Chondrocyte (in vitro differentiated cells): ENCODE measurements around the gene NLN. TPM values are rescaled to one million over a fixed set of nuclear protein-coding genes. Genes with fewer than 3 reads are reported as not detected.
"Not testable (repeated sequence)": the region's sequence is repeated elsewhere in the genome, so short reads cannot be mapped to it uniquely, and the experiment has no call there.

ENCODE experiments used
- DNase-seq: peaks from one replicate; pipeline ENCODE4 v3.0.0; 2021; ENCODE audit warnings: mixed read lengths, low spot score
- H3K27ac Mint-ChIP-seq: one replicate; pipeline ENCODE4 v1.8.0; 2021; ENCODE audit warnings: mild to moderate bottlenecking, moderate library complexity, mixed read lengths; ENCODE audit not compliant: unreplicated experiment
- H3K27me3 Mint-ChIP-seq: 2 replicates; pipeline ENCODE4 v1.8.0; 2021; ENCODE audit warnings: low read depth, mixed read lengths
- H3K36me3 Mint-ChIP-seq: 2 replicates; pipeline ENCODE4 v1.8.0; 2021; ENCODE audit warnings: low read depth, mixed read lengths
- H3K4me1 Mint-ChIP-seq: 2 replicates; pipeline ENCODE4 v1.8.0; 2021; ENCODE audit warnings: low read depth, mild to moderate bottlenecking, mixed read lengths
- H3K4me3 Mint-ChIP-seq: one replicate; pipeline ENCODE4 v1.8.0; 2021; ENCODE audit warnings: mild to moderate bottlenecking, moderate library complexity, mixed read lengths; ENCODE audit not compliant: unreplicated experiment
- H3K9me3 Mint-ChIP-seq: 2 replicates; pipeline ENCODE4 v1.8.0; 2021; ENCODE audit warnings: low read depth, mixed read lengths
- CTCF ChIP-seq: fragments of 200-600 bp; sonication (generic); IDR thresholded peaks from 2 replicates; pipeline ENCODE4 v1.5.0; 2021; ENCODE audit warnings: antibody characterized with exemption, mild to moderate bottlenecking, moderate library complexity
- total RNA-seq: library from RNA; stranded (reverse); gene quantifications from 3 replicates; pipeline ENCODE4 v1.2.1, GENCODE V29; 2021

NLN gene
- total RNA-seq, 1 donor from 2014 or later = 38.6 TPM

- no peak overlapping the region for H3K4me3 Mint-ChIP-seq
- no peak overlapping the region for H3K27ac Mint-ChIP-seq
- no peaks in the 10 kb centered on the region for H3K27me3 Mint-ChIP-seq
These were observed 81.8 kb downstream of the NLN start for GRCh38 chr5:65803699-65804391.

GRCh38 chr5:65805089-65805488 is 83.1 kb downstream of the NLN start:
- Mint-ChIP-seq H3K36me3 (peaks cover 17% of the 10 kb centered on the region), H3K27me3 (no peaks in the 10 kb centered on the region), H3K4me1 (peaks cover 27% of the 10 kb centered on the region), H3K27ac (no peak overlapping the region), H3K4me3 (no peak overlapping the region), H3K9me3 (no peaks in the 10 kb centered on the region)
- TF ChIP-seq CTCF = no peak
- DNase-seq = no peak

More at GRCh38 chr5:65803699-65804391, 81.8 kb downstream of the NLN start:
- Mint-ChIP-seq H3K4me1 (peaks cover 20% of the 10 kb centered on the region), H3K36me3 (peaks cover 10% of the 10 kb centered on the region), H3K9me3 (no peaks in the 10 kb centered on the region)
- no peak for TF ChIP-seq CTCF
- no peak for DNase-seq

- Mint-ChIP-seq H3K36me3 (peaks cover 23% of the 10 kb centered on the region), H3K4me1 (peaks cover 17% of the 10 kb centered on the region)
- H3K27ac Mint-ChIP-seq = not testable (repeated sequence)
These were observed 85.5 kb downstream of the NLN start for GRCh38 chr5:65807494-65807893.

GRCh38 chr5:65808251-65808741 is 86.3 kb downstream of the NLN start:
- H3K9me3 Mint-ChIP-seq = no peaks in the 10 kb centered on the region
- H3K36me3 Mint-ChIP-seq = peaks cover 30% of the 10 kb centered on the region
- peak overlapping the region; percentile 85 for H3K27ac Mint-ChIP-seq
- TF ChIP-seq CTCF = no peak
- H3K4me3 Mint-ChIP-seq = no peak overlapping the region
- no peaks in the 10 kb centered on the region for H3K27me3 Mint-ChIP-seq
- peaks cover 17% of the 10 kb centered on the region for H3K4me1 Mint-ChIP-seq
- DNase-seq = no peak

More at GRCh38 chr5:65807494-65807893, 85.5 kb downstream of the NLN start:
- H3K27me3 Mint-ChIP-seq, H3K4me3 Mint-ChIP-seq, DNase-seq, H3K9me3 Mint-ChIP-seq: not testable (repeated sequence)

- H3K4me1 Mint-ChIP-seq = peaks cover 17% of the 10 kb centered on the region
- H3K9me3 Mint-ChIP-seq = no peaks in the 10 kb centered on the region
- peak overlapping the region; percentile 85 for H3K27ac Mint-ChIP-seq
- no peak for DNase-seq
- H3K27me3 Mint-ChIP-seq = no peaks in the 10 kb centered on the region
- TF ChIP-seq CTCF = no peak
- peaks cover 34% of the 10 kb centered on the region for H3K36me3 Mint-ChIP-seq
- no peak overlapping the region for H3K4me3 Mint-ChIP-seq
These were observed 86.8 kb downstream of the NLN start for GRCh38 chr5:65808818-65809217.
